WI38 (cell line): Measurements from ENCODE around the gene POLR3C.

ENCODE experiments used
- H3K4me3 ChIP-seq: 2 replicates; pipeline ENCODE4 v1.5.1; 2011; ENCODE audit warnings: low read depth, mild to moderate bottlenecking, control low read depth, low read length
- TF ChIP-seq, protein P1 (sequence below): IDR thresholded peaks from 2 replicates; pipeline ENCODE4 v1.5.1; 2012; ENCODE audit warnings: low read depth, mild to moderate bottlenecking, control low read depth, low read length

POLR3C gene

DNA sequence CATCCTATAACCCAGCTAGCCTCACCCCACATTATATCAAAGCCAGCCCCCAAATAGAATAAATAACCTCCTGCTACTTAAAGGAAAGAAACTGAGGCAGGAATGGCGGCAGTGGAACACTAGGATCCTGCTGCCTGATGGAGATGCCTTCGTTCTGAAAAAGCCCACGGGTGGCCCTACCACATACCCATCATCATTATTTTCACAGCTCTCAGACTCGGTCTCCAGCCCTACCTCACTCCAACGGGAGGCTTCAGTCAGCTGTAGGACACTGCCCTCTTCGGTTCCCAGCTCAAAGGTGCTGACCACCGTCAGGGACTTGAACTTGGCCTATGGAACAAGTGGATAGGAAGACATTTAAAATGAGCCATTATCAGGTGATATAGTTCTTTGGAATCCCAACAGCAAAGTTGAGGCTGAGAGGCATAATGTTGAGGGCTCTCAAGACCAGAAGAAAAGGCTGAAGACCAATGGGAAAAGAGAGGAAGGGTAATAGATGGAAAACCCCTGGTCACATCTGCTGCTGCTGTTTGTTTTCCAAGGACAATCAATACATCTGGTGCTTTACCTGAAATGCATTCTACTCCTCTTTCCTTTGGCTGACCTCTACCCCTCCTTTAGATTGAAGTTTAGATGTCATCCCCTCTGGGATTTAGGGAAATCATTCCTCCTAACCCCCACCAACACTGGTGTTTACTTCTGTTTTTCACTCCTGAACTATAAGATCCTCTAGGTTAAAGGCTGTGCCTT lies 69.5 kb downstream of the POLR3C start:
- TF ChIP-seq, protein P1, sequence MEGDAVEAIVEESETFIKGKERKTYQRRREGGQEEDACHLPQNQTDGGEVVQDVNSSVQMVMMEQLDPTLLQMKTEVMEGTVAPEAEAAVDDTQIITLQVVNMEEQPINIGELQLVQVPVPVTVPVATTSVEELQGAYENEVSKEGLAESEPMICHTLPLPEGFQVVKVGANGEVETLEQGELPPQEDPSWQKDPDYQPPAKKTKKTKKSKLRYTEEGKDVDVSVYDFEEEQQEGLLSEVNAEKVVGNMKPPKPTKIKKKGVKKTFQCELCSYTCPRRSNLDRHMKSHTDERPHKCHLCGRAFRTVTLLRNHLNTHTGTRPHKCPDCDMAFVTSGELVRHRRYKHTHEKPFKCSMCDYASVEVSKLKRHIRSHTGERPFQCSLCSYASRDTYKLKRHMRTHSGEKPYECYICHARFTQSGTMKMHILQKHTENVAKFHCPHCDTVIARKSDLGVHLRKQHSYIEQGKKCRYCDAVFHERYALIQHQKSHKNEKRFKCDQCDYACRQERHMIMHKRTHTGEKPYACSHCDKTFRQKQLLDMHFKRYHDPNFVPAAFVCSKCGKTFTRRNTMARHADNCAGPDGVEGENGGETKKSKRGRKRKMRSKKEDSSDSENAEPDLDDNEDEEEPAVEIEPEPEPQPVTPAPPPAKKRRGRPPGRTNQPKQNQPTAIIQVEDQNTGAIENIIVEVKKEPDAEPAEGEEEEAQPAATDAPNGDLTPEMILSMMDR: no peak

More for the DNA sequence above, 69.5 kb downstream of the POLR3C start:
- H3K4me3 ChIP-seq: no peak overlapping the region
